Muscle of arm (tissue), 12 donors: ENCODE measurements around the gene PMEPA1. TPM values are rescaled to one million over a fixed set of nuclear protein-coding genes. Genes with fewer than 3 reads are reported as not detected.

Experiments
- DNase-seq: peaks from one replicate; pipeline ENCODE4 v3.0.0-alpha.2; 2013
- polyA plus RNA-seq, 12 donors: library from polyadenylated mRNA; unstranded; fragments of 120-200 nt; gene quantifications; one replicate each; pipeline ENCODE4 v1.2.1, GENCODE V29; 2013; ENCODE audit not compliant: insufficient read length in 12 of 12

Gene PMEPA1
- polyA plus RNA-seq, 12 donors: 16.1 to 93.0 (median 22.5) TPM

- no peak for DNase-seq
Measured at GRCh38 chr20:57610261-57610952, 99.4 kb downstream of the PMEPA1 start.

GRCh38 chr20:57609842-57610167 is 100.0 kb downstream of the PMEPA1 start:
- DNase-seq: no peak

GRCh38 chr20:57609086-57609841 is 100.6 kb downstream of the PMEPA1 start:
- no peak for DNase-seq

GRCh38 chr20:57608516-57608915 is 101.3 kb downstream of the PMEPA1 start:
- DNase-seq: no peak

GRCh38 chr20:57605878-57606277 is 103.9 kb downstream of the PMEPA1 start:
- no peak for DNase-seq

GRCh38 chr20:57605045-57605444 is 104.8 kb downstream of the PMEPA1 start:
- DNase-seq: no peak

- no peak for DNase-seq
Measured at GRCh38 chr20:57603120-57603519, 106.7 kb downstream of the PMEPA1 start.

GRCh38 chr20:57601737-57602136 is 108.1 kb downstream of the PMEPA1 start:
- DNase-seq: no peak

- DNase-seq: no peak
Measured at GRCh38 chr20:57601211-57601570, 108.6 kb downstream of the PMEPA1 start.

- DNase-seq: no peak
Measured at GRCh38 chr20:57600320-57601210, 109.2 kb downstream of the PMEPA1 start.

GRCh38 chr20:57598491-57598890 is 111.3 kb downstream of the PMEPA1 start:
- no peak for DNase-seq

Other genes with a start within 250 kb of the PMEPA1 start
- gene CTCFL, start 184.9 kb downstream of the PMEPA1 start, polyA plus RNA-seq: under 1 TPM in 10 of 12 donors, not detected in 2; 0.08 to 0.45 (median 0.20) TPM
- gene PCK1, start 148.9 kb downstream of the PMEPA1 start, polyA plus RNA-seq: under 1 TPM in 7 of 12 donors, not detected in 5; 0.10 to 0.99 (median 0.16) TPM
- gene ZBP1, start 89.6 kb downstream of the PMEPA1 start, polyA plus RNA-seq: under 1 TPM in 3 of 12 donors, not detected in 9; 0.12 to 0.25 (median 0.14) TPM